OCI-LY1 (cell line): ENCODE data around the gene SPSB3.

Experiments used
- H2AFZ ChIP-seq: fragments of 200-600 bp; sonication (generic), shearing (Covaris generic); 2 replicates; pipeline ENCODE4 v1.6.0; 2014; ENCODE audit warnings: antibody characterized with exemption, mild to moderate bottlenecking, low read length
- H3F3A ChIP-seq: fragments of 200-600 bp; sonication (generic), shearing (Covaris generic); 2 replicates; pipeline ENCODE4 v1.6.0; 2014; ENCODE audit warnings: mild to moderate bottlenecking, antibody characterized with exemption, low read length, moderate library complexity; ENCODE audit not compliant: insufficient read depth
- H3K27ac ChIP-seq: fragments of 200-600 bp; sonication (generic); 2 replicates; pipeline ENCODE4 v1.5.1; 2014; ENCODE audit warnings: low read length, mixed run types, mild to moderate bottlenecking, low read depth; ENCODE audit not compliant: poor library complexity, severe bottlenecking
- H3K27me3 ChIP-seq: fragments of 200-600 bp; sonication (generic); 2 replicates; pipeline ENCODE4 v1.6.0; 2014; ENCODE audit warnings: antibody characterized with exemption, mild to moderate bottlenecking, low read length, moderate library complexity; ENCODE audit not compliant: insufficient read depth
- H3K36me3 ChIP-seq: fragments of 200-600 bp; sonication (generic); 2 replicates; pipeline ENCODE4 v1.6.1; 2014; ENCODE audit warnings: mild to moderate bottlenecking, antibody characterized with exemption, low read length, moderate library complexity, mixed read lengths; ENCODE audit not compliant: insufficient read depth
- H3K4me1 ChIP-seq: fragments of 200-600 bp; sonication (generic); 2 replicates; pipeline ENCODE4 v1.5.1; 2014; ENCODE audit warnings: mild to moderate bottlenecking, low read length, moderate library complexity; ENCODE audit not compliant: insufficient read depth, severe bottlenecking
- H3K4me2 ChIP-seq: fragments of 200-600 bp; sonication (generic), shearing (Covaris generic); 2 replicates; pipeline ENCODE4 v1.6.1; 2014; ENCODE audit warnings: low read length
- H3K4me3 ChIP-seq: fragments of 200-600 bp; sonication (generic); 2 replicates; pipeline ENCODE4 v1.5.1; 2014; ENCODE audit warnings: low read length, low read depth, mild to moderate bottlenecking, mixed read lengths; ENCODE audit not compliant: poor library complexity, severe bottlenecking
- H3K79me2 ChIP-seq: fragments of 200-600 bp; shearing (Covaris generic); 2 replicates; pipeline ENCODE4 v1.6.1; 2016; ENCODE audit warnings: mixed run types, low read length, mixed read lengths; ENCODE audit not compliant: insufficient read depth
- H3K9ac ChIP-seq: fragments of 200-600 bp; sonication (generic), shearing (Covaris generic); 2 replicates; pipeline ENCODE4 v1.6.1; 2014; ENCODE audit warnings: mild to moderate bottlenecking, low read length, mixed read lengths
- H3K9me2 ChIP-seq: fragments of 200-600 bp; sonication (generic), shearing (Covaris generic); 2 replicates; pipeline ENCODE4 v1.6.1; 2014; ENCODE audit warnings: low read depth, mild to moderate bottlenecking, low read length, mixed read lengths
- H3K9me3 ChIP-seq: fragments of 200-600 bp; shearing (Covaris generic); 2 replicates; pipeline ENCODE4 v1.6.1; 2014; ENCODE audit warnings: low read length, mixed read lengths
- H4K20me1 ChIP-seq: fragments of 200-600 bp; sonication (generic), shearing (Covaris generic); 2 replicates; pipeline ENCODE4 v1.6.0; 2016; ENCODE audit warnings: mild to moderate bottlenecking, low read length; ENCODE audit not compliant: insufficient read depth
- EZH2 ChIP-seq: fragments of 200-600 bp; sonication (generic), shearing (Covaris generic); IDR thresholded peaks from 2 replicates; pipeline ENCODE4 v1.8.0; 2017; ENCODE audit warnings: borderline replicate concordance, mixed run types, mild to moderate bottlenecking, antibody characterized with exemption, low read length, moderate library complexity, mixed read lengths
- TF ChIP-seq, protein P1 (sequence below): fragments of 200-600 bp; sonication (generic), shearing (Covaris generic); IDR thresholded peaks from 2 replicates; pipeline ENCODE4 v1.5.1; 2017; ENCODE audit warnings: mild to moderate bottlenecking, antibody characterized with exemption, low read length, moderate library complexity, mixed read lengths

SPSB3 gene

DNA sequence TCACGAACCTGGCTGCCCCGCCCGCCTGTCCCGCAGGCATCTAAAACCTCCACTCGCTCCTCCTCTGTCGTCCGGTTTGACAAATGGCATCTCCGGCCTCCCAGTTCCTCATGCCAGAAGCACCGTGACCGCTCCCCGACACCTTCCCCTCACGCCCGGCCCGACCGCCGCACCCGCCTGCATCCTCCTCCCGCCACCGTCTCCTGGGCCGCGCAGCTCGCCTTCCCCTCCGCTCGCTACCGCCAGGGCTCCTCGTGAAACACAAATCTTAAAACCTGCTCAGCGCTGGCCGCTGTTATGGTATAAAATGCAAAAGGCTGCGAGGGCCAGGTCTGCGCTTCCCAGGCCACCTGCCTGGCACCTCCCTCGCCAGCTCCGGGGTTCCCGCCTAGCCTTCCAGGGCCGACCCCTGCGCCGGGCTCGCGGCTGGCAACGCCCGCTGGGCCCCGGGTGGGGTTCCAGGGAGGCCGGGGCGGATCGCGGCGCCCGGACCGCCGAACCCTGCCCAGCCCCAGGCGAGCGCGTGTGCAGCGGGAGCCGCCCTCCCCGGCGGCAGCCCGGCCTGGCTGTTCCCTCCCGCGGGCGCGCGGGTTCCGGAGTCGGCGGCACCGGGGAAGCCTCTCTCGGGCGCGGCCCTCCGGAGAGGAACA lies 488 bp downstream of the SPSB3 start:
- peaks cover 6% of the 10 kb centered on the region for H3K79me2 ChIP-seq

DNA sequence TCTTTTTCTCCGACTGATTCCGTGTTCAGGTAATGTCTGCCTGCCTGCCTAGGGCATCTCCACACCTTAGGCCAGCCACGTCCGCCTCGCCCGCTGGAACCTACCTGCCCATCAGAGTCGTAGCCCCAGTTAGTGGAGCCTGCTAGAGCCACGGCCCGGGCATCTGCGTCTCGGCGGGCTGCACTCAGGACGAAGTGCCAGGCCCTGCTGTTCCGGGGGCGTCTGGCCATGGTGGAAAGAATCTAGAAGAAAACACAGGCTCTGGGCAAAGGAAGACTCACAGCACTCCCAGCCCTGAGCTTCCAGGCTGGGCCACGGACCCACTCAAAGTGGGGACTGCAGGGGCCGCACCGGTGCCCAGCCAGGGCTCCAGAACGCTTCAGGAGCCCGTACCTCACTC lies 1.1 kb downstream of the SPSB3 start:
- peak overlapping the region; percentile 97 for H3K4me3 ChIP-seq
- peaks cover 20% of the 10 kb centered on the region for H3K4me1 ChIP-seq
- peaks cover 58% of the 10 kb centered on the region for H3K36me3 ChIP-seq
- peak overlapping the region; percentile 30 for H3K27ac ChIP-seq
- peaks cover 6% of the 10 kb centered on the region for H3K79me2 ChIP-seq
- no peak for TF ChIP-seq EZH2
- TF ChIP-seq, protein P1, sequence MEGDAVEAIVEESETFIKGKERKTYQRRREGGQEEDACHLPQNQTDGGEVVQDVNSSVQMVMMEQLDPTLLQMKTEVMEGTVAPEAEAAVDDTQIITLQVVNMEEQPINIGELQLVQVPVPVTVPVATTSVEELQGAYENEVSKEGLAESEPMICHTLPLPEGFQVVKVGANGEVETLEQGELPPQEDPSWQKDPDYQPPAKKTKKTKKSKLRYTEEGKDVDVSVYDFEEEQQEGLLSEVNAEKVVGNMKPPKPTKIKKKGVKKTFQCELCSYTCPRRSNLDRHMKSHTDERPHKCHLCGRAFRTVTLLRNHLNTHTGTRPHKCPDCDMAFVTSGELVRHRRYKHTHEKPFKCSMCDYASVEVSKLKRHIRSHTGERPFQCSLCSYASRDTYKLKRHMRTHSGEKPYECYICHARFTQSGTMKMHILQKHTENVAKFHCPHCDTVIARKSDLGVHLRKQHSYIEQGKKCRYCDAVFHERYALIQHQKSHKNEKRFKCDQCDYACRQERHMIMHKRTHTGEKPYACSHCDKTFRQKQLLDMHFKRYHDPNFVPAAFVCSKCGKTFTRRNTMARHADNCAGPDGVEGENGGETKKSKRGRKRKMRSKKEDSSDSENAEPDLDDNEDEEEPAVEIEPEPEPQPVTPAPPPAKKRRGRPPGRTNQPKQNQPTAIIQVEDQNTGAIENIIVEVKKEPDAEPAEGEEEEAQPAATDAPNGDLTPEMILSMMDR = no peak
- no peaks in the 10 kb centered on the region for H3K9me3 ChIP-seq
- 0 out of 2 replicates have a peak, but pooled peaks cover 3% of the 10 kb centered on the region for H3F3A ChIP-seq
- H3K4me2 ChIP-seq = peak overlapping the region; percentile 82
- H3K9ac ChIP-seq = peak overlapping the region; percentile 73
- no peaks in the 10 kb centered on the region for H3K27me3 ChIP-seq
- no peaks in the 10 kb centered on the region for H3K9me2 ChIP-seq
- H2AFZ ChIP-seq = no peak overlapping the region
- H4K20me1 ChIP-seq = no peaks in the 10 kb centered on the region

More for the DNA sequence above, 488 bp downstream of the SPSB3 start:
- TF ChIP-seq EZH2 = no peak
- TF ChIP-seq, protein P1 = no peak
- H2AFZ ChIP-seq = no peak overlapping the region
- peak overlapping the region; percentile 73 for H3K9ac ChIP-seq
- no peaks in the 10 kb centered on the region for H3K27me3 ChIP-seq
- no peaks in the 10 kb centered on the region for H4K20me1 ChIP-seq
- peak overlapping the region; percentile 82 for H3K4me2 ChIP-seq
- peak overlapping the region; percentile 97 for H3K4me3 ChIP-seq
- peaks cover 58% of the 10 kb centered on the region for H3K36me3 ChIP-seq
- peaks cover 20% of the 10 kb centered on the region for H3K4me1 ChIP-seq
- H3K9me3 ChIP-seq = no peaks in the 10 kb centered on the region
- H3K27ac ChIP-seq = peak overlapping the region; percentile 30
- 0 out of 2 replicates have a peak, but pooled peaks cover 3% of the 10 kb centered on the region for H3F3A ChIP-seq
- no peaks in the 10 kb centered on the region for H3K9me2 ChIP-seq

DNA sequence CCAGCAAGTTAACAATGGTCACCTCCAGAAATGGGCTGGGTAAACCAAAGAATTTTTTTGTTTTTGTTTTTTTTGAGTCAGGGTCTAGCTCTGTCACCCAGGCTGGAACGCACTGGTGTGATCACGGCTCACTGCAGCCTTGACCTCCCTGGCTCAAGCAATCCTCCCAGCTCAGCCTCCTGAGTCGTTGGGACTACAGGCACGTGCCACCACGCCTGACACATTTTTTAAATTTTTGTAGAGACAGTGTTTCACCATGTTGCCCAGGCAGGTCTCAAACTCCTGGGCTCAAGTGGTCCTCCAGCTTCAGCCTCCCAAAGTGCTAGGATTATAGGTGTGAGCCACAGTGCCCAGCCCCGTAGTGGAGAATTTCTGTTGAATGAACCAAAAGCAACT lies 1.7 kb downstream of the SPSB3 start:
- Histone ChIP-seq H3K4me3 (peak overlapping the region; percentile 97), H4K20me1 (no peaks in the 10 kb centered on the region)
- TF ChIP-seq, protein P1 = no peak
- TF ChIP-seq EZH2 = no peak

More for the DNA sequence above, 1.7 kb downstream of the SPSB3 start:
- Histone ChIP-seq H3K9ac (peak overlapping the region; percentile 73; the same call in 1 of the 2 replicates), H2AFZ (no peak overlapping the region), H3K9me2 (no peaks in the 10 kb centered on the region), H3K27ac (no peak overlapping the region), H3K79me2 (peaks cover 6% of the 10 kb centered on the region), H3K9me3 (no peaks in the 10 kb centered on the region), H3F3A (0 out of 2 replicates have a peak, but pooled peaks cover 3% of the 10 kb centered on the region), H3K36me3 (peaks cover 52% of the 10 kb centered on the region), H3K27me3 (no peaks in the 10 kb centered on the region), H3K4me2 (peak overlapping the region; percentile 82; the same call in 1 of the 2 replicates), H3K4me1 (peaks cover 20% of the 10 kb centered on the region)
